GM12878 (cell line): ENCODE results near the gene TMPRSS3. TPM values are rescaled to one million over a fixed set of nuclear protein-coding genes. Genes with fewer than 3 reads are reported as not detected.

Experiments used
- BMI1 ChIP-seq: fragments of 450-650 bp; IDR thresholded peaks from 2 replicates; pipeline ENCODE4 v1.6.1; 2016; ENCODE audit warnings: mild to moderate bottlenecking, moderate library complexity, borderline replicate concordance
- CREB1 ChIP-seq: IDR thresholded peaks from 2 replicates; pipeline ENCODE4 v1.6.1; 2012; ENCODE audit warnings: low read depth, mild to moderate bottlenecking, inconsistent platforms
- EGR1 ChIP-seq, 2 experiments: IDR thresholded peaks; 1 replicate in 1 of 2; 2 replicates in 1 of 2; pipeline ENCODE4 v1.6.1; 2011 to 2012; ENCODE audit warnings: low read depth in 2 of 2, low read length in 2 of 2, borderline replicate concordance in 1 of 2, mild to moderate bottlenecking in 1 of 2, moderate library complexity in 1 of 2
- EP300 ChIP-seq, 2 experiments: fragments of 150-350 bp in 1 of 2; IDR thresholded peaks; 2 replicates each; pipeline ENCODE4 v1.6.1; 2011 to 2012; ENCODE audit warnings: low read depth in 2 of 2, low read length in 2 of 2, borderline replicate concordance in 1 of 2, improper control_type of control experiment in 1 of 2, inconsistent platforms in 1 of 2; ENCODE audit not compliant: control insufficient read depth in 1 of 2
- ESRRA ChIP-seq: IDR thresholded peaks from 2 replicates; pipeline ENCODE4 v1.6.1; 2012; ENCODE audit warnings: mild to moderate bottlenecking, low read length, improper control_type of control experiment
- EZH2 ChIP-seq: IDR thresholded peaks from 2 replicates; pipeline ENCODE4 v1.6.1; 2012; ENCODE audit warnings: low read depth, mild to moderate bottlenecking, control low read depth, inconsistent platforms, low read length, borderline replicate concordance; ENCODE audit not compliant: control insufficient read depth
- JUNB ChIP-seq: IDR thresholded peaks from 2 replicates; pipeline ENCODE4 v1.6.1; 2016; ENCODE audit warnings: antibody characterized with exemption, mild to moderate bottlenecking
- LARP7 ChIP-seq: fragments of 450-650 bp; IDR thresholded peaks from 2 replicates; pipeline ENCODE4 v1.6.1; 2017; ENCODE audit warnings: mild to moderate bottlenecking
- MXI1 ChIP-seq: fragments of 150-350 bp; IDR thresholded peaks from 2 replicates; pipeline ENCODE4 v1.6.1; 2011; ENCODE audit warnings: low read depth, mild to moderate bottlenecking, inconsistent platforms, low read length, improper control_type of control experiment
- NFYB ChIP-seq: IDR thresholded peaks from 2 replicates; pipeline ENCODE4 v1.6.1; 2011; ENCODE audit warnings: low read depth, mild to moderate bottlenecking, low read length, improper control_type of control experiment, moderate library complexity; ENCODE audit not compliant: insufficient read depth
- POU2F2 ChIP-seq: IDR thresholded peaks from 3 replicates; pipeline ENCODE4 v1.6.1; 2011; ENCODE audit warnings: low read depth, mild to moderate bottlenecking, low read length, borderline replicate concordance
- RBBP5 ChIP-seq: fragments of 200-600 bp; sonication (generic); conservative IDR thresholded peaks from 2 replicates; pipeline ENCODE4 v1.6.1; 2016
- RUNX3 ChIP-seq: IDR thresholded peaks from 2 replicates; pipeline ENCODE4 v1.6.1; 2012; ENCODE audit warnings: low read length, inconsistent platforms
- SIN3A ChIP-seq: IDR thresholded peaks from 2 replicates; pipeline ENCODE4 v1.6.1; 2012; ENCODE audit warnings: low read depth, low read length, improper control_type of control experiment
- SIX5 ChIP-seq: IDR thresholded peaks from 2 replicates; pipeline ENCODE4 v1.6.1; 2011; ENCODE audit warnings: mild to moderate bottlenecking, low read depth, low read length, moderate library complexity; ENCODE audit not compliant: severe bottlenecking
- SP1 ChIP-seq: IDR thresholded peaks from one replicate; pipeline ENCODE4 v1.6.1; 2011; ENCODE audit warnings: low read depth, low read length
- SREBF1 ChIP-seq: IDR thresholded peaks from 2 replicates; pipeline ENCODE4 v1.6.1; 2012; ENCODE audit warnings: mild to moderate bottlenecking, low read length
- SUPT20H ChIP-seq: IDR thresholded peaks from 2 replicates; pipeline ENCODE4 v1.6.1; 2011; ENCODE audit warnings: low read depth, mild to moderate bottlenecking, low read length, moderate library complexity, borderline replicate concordance; ENCODE audit not compliant: control insufficient read depth
- TAF1 ChIP-seq: IDR thresholded peaks from 2 replicates; pipeline ENCODE4 v1.6.1; 2011; ENCODE audit warnings: mild to moderate bottlenecking, low read depth, low read length, borderline replicate concordance
- YY1 ChIP-seq: IDR thresholded peaks from 2 replicates; pipeline ENCODE4 v1.6.1; 2011; ENCODE audit warnings: low read depth, mild to moderate bottlenecking, low read length
- ZNF274 ChIP-seq: IDR thresholded peaks from one replicate; pipeline ENCODE4 v1.8.0; 2011; ENCODE audit not compliant: insufficient read length, insufficient read depth
- ZNF622 ChIP-seq: fragments of 450-650 bp; IDR thresholded peaks from 2 replicates; pipeline ENCODE4 v1.6.1; 2017; ENCODE audit warnings: mild to moderate bottlenecking, inconsistent platforms
- polyA plus RNA-seq, 11 experiments: library from polyadenylated mRNA; depleted of rRNA in 4 of 11; unstranded in 6 of 11; stranded (reverse) in 5 of 11; fragments of >200 nt; fragmentation: Nextera tagmentation in 4 of 11; fragmentation: Illumina TruSeq in 1 of 11; extraction: Ambion mirVana in 4 of 11; extraction: Trizol in 1 of 11; gene quantifications; 1 replicate in 1 of 11; 2 replicates in 10 of 11; pipeline versions ENCODE4 v1.2.1 to v1.2.3, GENCODE V29; 2011 to 2016; ENCODE audit warnings: inconsistent platforms in 2 of 11, missing spikeins in 2 of 11, low read depth in 1 of 11
- total RNA-seq, 4 experiments: library from RNA; depleted of rRNA in 3 of 4; stranded (reverse); fragments of >200 nt in 3 of 4; fragmentation: Illumina TruSeq in 1 of 4; extraction: Trizol in 1 of 4; gene quantifications; 2 replicates each; pipeline versions ENCODE4 v1.2.1 to v1.2.3, GENCODE V29; 2013 to 2021
- TF ChIP-seq, protein P1 (sequence below): fragments of 450-650 bp; IDR thresholded peaks from 2 replicates; pipeline ENCODE4 v1.6.1; 2016; ENCODE audit warnings: mild to moderate bottlenecking, moderate library complexity, borderline replicate concordance
- TF ChIP-seq, protein P2 (sequence below): IDR thresholded peaks from 2 replicates; pipeline ENCODE4 v1.6.1; 2011; ENCODE audit warnings: low read depth, mild to moderate bottlenecking, low read length, moderate library complexity, borderline replicate concordance; ENCODE audit errors: extremely low read depth
- TF ChIP-seq, protein P3 (sequence below): IDR thresholded peaks from 2 replicates; pipeline ENCODE4 v1.6.1; 2011; ENCODE audit warnings: borderline replicate concordance, low read depth, mild to moderate bottlenecking, moderate library complexity, mixed read lengths, low read length; ENCODE audit not compliant: insufficient read depth; ENCODE audit errors: extremely low read length

The TMPRSS3 gene
- total and polyA plus RNA-seq, 10 of the 15 experiments (the other 5 are each of a cell fraction or from before 2014, with no cell fraction given), result 0.51 to 1.5 (median 0.82) TPM; not detected in 1

DNA sequence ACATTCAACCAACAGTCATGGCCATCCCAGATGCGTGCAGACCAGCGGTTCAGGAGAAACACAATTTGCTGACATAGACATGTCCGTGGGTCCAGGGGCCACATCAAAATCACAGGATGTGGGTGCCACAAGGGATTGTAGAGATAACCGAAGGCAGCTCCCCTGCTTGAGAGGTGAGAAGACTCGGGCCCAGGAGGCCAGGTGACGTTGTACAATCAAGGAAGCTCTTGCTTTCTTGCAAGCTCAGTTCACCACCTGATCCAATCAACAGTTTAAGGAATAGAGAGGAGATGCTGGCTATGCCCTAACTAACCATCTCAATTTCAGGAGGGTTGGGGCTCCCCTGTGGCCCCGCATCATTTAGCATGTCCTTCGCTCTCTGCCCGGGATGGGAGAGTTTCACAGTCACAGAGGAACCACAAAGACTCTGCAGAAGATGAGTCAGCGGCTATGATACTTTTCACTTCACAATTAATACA is 27.4 kb upstream of the TMPRSS3 start (continued):
- TF ChIP-seq ZNF274, result no peak
- TF ChIP-seq LARP7, result no peak
- no peak for TF ChIP-seq YY1
- TF ChIP-seq NFYB, result no peak
- TF ChIP-seq, protein P1, sequence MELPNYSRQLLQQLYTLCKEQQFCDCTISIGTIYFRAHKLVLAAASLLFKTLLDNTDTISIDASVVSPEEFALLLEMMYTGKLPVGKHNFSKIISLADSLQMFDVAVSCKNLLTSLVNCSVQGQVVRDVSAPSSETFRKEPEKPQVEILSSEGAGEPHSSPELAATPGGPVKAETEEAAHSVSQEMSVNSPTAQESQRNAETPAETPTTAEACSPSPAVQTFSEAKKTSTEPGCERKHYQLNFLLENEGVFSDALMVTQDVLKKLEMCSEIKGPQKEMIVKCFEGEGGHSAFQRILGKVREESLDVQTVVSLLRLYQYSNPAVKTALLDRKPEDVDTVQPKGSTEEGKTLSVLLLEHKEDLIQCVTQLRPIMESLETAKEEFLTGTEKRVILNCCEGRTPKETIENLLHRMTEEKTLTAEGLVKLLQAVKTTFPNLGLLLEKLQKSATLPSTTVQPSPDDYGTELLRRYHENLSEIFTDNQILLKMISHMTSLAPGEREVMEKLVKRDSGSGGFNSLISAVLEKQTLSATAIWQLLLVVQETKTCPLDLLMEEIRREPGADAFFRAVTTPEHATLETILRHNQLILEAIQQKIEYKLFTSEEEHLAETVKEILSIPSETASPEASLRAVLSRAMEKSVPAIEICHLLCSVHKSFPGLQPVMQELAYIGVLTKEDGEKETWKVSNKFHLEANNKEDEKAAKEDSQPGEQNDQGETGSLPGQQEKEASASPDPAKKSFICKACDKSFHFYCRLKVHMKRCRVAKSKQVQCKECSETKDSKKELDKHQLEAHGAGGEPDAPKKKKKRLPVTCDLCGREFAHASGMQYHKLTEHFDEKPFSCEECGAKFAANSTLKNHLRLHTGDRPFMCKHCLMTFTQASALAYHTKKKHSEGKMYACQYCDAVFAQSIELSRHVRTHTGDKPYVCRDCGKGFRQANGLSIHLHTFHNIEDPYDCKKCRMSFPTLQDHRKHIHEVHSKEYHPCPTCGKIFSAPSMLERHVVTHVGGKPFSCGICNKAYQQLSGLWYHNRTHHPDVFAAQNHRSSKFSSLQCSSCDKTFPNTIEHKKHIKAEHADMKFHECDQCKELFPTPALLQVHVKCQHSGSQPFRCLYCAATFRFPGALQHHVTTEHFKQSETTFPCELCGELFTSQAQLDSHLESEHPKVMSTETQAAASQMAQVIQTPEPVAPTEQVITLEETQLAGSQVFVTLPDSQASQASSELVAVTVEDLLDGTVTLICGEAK, result no peak
- TF ChIP-seq SP1, result no peak
- TF ChIP-seq RUNX3, result no peak
- no peak; the same call in 2 of the 3 replicates for TF ChIP-seq POU2F2
- TF ChIP-seq EGR1 (IDR thresholded peaks at IDR 0.05; ENCODE audit: borderline replicate concordance in 1 of 2, low read depth in 2 of 2, low read length in 2 of 2), result no peak
- TF ChIP-seq TAF1, result no peak
- TF ChIP-seq RBBP5, result no peak
- no peak for TF ChIP-seq ZNF622
- no peak for TF ChIP-seq CREB1
- TF ChIP-seq, protein P2, sequence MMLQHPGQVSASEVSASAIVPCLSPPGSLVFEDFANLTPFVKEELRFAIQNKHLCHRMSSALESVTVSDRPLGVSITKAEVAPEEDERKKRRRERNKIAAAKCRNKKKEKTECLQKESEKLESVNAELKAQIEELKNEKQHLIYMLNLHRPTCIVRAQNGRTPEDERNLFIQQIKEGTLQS, result no peak
- TF ChIP-seq ESRRA, result no peak
- TF ChIP-seq SIX5, result no peak
- TF ChIP-seq SUPT20H, result no peak
- TF ChIP-seq JUNB, result peak; percentile 66
- TF ChIP-seq BMI1, result no peak
- no peak for TF ChIP-seq EZH2
- no peak for TF ChIP-seq SREBF1
- TF ChIP-seq SIN3A, result no peak
- peak; percentile 24; the same call in 1 of the 2 replicates for TF ChIP-seq MXI1
- TF ChIP-seq, protein P3, sequence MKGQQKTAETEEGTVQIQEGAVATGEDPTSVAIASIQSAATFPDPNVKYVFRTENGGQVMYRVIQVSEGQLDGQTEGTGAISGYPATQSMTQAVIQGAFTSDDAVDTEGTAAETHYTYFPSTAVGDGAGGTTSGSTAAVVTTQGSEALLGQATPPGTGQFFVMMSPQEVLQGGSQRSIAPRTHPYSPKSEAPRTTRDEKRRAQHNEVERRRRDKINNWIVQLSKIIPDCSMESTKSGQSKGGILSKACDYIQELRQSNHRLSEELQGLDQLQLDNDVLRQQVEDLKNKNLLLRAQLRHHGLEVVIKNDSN, result no peak
- TF ChIP-seq EP300 (IDR thresholded peaks at IDR 0.05; ENCODE audit: borderline replicate concordance in 1 of 2, control insufficient read depth in 1 of 2, low read depth in 2 of 2, low read length in 2 of 2), result 0 out of 4 replicates have a peak, but pooled peaks of 1 of the 2 experiments have one; percentile 34
